Hepatocyte (in vitro differentiated cells): Measurements from ENCODE around the gene RASGRP4. TPM values are rescaled to one million over a fixed set of nuclear protein-coding genes. Genes with fewer than 3 reads are reported as not detected.
A peak's percentile ranks its signal among the peaks of the same experiment; 100 is the strongest.

Experiments used
- DNase-seq: peaks from one replicate; pipeline ENCODE4 v3.0.0-alpha.2; 2016; ENCODE audit warnings: low spot score
- H2AFZ ChIP-seq: fragments of 200-600 bp; sonication (generic); 2 replicates; pipeline ENCODE4 v1.6.0; 2016; ENCODE audit warnings: antibody characterized with exemption, mild to moderate bottlenecking
- H3K27ac ChIP-seq: fragments of 200-600 bp; sonication (generic); 2 replicates; pipeline ENCODE4 v1.5.1; 2016; ENCODE audit warnings: mild to moderate bottlenecking
- H3K27me3 ChIP-seq: fragments of 200-600 bp; sonication (generic); 2 replicates; pipeline ENCODE4 v1.6.1; 2016
- H3K36me3 ChIP-seq: fragments of 200-600 bp; sonication (generic); replicated peaks from 2 replicates; pipeline ENCODE4 v1.5.1; 2016; ENCODE audit warnings: low read depth; ENCODE audit not compliant: insufficient read depth
- H3K4me1 ChIP-seq: fragments of 200-600 bp; sonication (generic); 2 replicates; pipeline ENCODE4 v1.5.1; 2016; ENCODE audit warnings: mild to moderate bottlenecking, moderate library complexity; ENCODE audit not compliant: insufficient read depth
- H3K4me2 ChIP-seq: fragments of 200-600 bp; sonication (generic); 2 replicates; pipeline ENCODE4 v1.6.0; 2016
- H3K4me3 ChIP-seq: fragments of 200-600 bp; sonication (generic); 2 replicates; pipeline ENCODE4 v1.5.1; 2016; ENCODE audit warnings: mild to moderate bottlenecking
- H3K79me2 ChIP-seq: fragments of 200-600 bp; sonication (generic); 2 replicates; pipeline ENCODE4 v1.6.0; 2017; ENCODE audit warnings: mild to moderate bottlenecking
- H3K9me2 ChIP-seq: fragments of 200-600 bp; sonication (generic); replicated peaks from 2 replicates; pipeline ENCODE4 v1.6.0; 2017; ENCODE audit warnings: mild to moderate bottlenecking; ENCODE audit not compliant: insufficient read depth
- H3K9me3 ChIP-seq: fragments of 200-600 bp; sonication (generic); 2 replicates; pipeline ENCODE4 v1.5.1; 2016; ENCODE audit warnings: low read depth, mild to moderate bottlenecking
- H4K20me1 ChIP-seq: fragments of 200-600 bp; sonication (generic); 2 replicates; pipeline ENCODE4 v1.6.0; 2016; ENCODE audit warnings: mild to moderate bottlenecking; ENCODE audit not compliant: insufficient read depth, poor library complexity, severe bottlenecking
- EZH2 ChIP-seq: fragments of 200-600 bp; sonication (generic); IDR thresholded peaks from 2 replicates; pipeline ENCODE4 v1.6.1; 2016; ENCODE audit warnings: antibody characterized with exemption, mild to moderate bottlenecking, borderline replicate concordance
- EZH2phosphoT487 ChIP-seq: fragments of 200-600 bp; sonication (generic); IDR thresholded peaks from one replicate; pipeline ENCODE4 v1.6.1; 2018; ENCODE audit warnings: antibody characterized with exemption, mild to moderate bottlenecking, low read depth, moderate library complexity; ENCODE audit not compliant: unreplicated experiment, severe bottlenecking
- WGBS: methylation state at CpG from one replicate; pipeline ENCODE4 v1.1.6; 2016; ENCODE audit warnings: low lambda C conversion rate; ENCODE audit errors: missing lambda C conversion rate; 5-methylcytosine and 5-hydroxymethylcytosine counted together
- polyA plus RNA-seq: library from polyadenylated mRNA; unstranded; fragments of >200 nt; fragmentation: Nextera tagmentation; extraction: Ambion mirVana; gene quantifications from 2 replicates; pipeline ENCODE4 v1.2.1, GENCODE V29; 2016
- total RNA-seq: library from RNA; depleted of rRNA; stranded (reverse); fragments of >200 nt; gene quantifications from 2 replicates; pipeline ENCODE4 v1.2.3, GENCODE V29; 2014
- TF ChIP-seq, protein P1 (sequence below): fragments of 200-600 bp; sonication (generic); IDR thresholded peaks from 2 replicates; pipeline ENCODE4 v1.5.1; 2016; ENCODE audit warnings: antibody characterized with exemption, mild to moderate bottlenecking; ENCODE audit not compliant: poor library complexity

Gene RASGRP4
- total and polyA plus RNA-seq, 2 experiments from 2014 or later, result 0.07 TPM; not detected in 1

DNA sequence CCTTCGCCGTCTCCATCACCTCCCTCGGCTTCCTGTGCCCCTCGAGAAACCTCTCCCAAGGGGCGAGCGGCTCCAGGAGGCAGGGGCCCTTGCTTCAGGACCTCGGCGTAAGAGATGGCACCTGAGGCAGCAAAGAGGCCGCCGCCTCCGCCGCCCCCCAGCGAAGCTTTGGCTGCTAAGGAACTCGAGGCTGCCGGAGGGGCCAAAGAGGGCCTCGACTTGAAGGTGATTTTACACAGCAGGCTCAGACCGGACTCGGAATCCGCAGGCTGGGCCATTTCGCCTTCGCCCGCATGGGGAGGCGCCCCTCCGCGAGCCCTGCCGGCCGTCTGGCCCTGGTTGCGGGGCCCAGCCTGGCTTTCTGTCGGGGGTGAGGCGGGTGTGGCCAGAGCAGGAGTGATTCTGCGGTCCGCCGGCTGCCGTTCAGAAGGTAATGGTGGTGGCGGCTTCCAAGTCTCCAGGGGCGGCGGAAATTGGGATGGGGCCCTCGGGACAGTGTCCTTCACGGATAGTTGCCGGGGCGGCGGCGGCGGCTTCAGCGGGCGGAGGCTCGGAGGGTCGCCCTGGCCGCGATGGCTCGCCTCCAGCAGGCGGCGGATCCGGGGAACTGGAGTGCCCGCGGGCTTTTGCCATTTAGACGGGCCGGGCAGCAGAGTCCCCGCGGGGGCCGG lies 39.6 kb downstream of the RASGRP4 start:
- H3K79me2 ChIP-seq, result no peaks in the 10 kb centered on the region
- H3K27me3 ChIP-seq, result no peaks in the 10 kb centered on the region
- peak overlapping the region; percentile 94 for H3K4me2 ChIP-seq
- TF ChIP-seq EZH2phosphoT487 (no peak), EZH2 (no peak)
- TF ChIP-seq, protein P1, sequence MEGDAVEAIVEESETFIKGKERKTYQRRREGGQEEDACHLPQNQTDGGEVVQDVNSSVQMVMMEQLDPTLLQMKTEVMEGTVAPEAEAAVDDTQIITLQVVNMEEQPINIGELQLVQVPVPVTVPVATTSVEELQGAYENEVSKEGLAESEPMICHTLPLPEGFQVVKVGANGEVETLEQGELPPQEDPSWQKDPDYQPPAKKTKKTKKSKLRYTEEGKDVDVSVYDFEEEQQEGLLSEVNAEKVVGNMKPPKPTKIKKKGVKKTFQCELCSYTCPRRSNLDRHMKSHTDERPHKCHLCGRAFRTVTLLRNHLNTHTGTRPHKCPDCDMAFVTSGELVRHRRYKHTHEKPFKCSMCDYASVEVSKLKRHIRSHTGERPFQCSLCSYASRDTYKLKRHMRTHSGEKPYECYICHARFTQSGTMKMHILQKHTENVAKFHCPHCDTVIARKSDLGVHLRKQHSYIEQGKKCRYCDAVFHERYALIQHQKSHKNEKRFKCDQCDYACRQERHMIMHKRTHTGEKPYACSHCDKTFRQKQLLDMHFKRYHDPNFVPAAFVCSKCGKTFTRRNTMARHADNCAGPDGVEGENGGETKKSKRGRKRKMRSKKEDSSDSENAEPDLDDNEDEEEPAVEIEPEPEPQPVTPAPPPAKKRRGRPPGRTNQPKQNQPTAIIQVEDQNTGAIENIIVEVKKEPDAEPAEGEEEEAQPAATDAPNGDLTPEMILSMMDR, result no peak
- H4K20me1 ChIP-seq, result no peaks in the 10 kb centered on the region
- H3K9me3 ChIP-seq, result no peaks in the 10 kb centered on the region
- H3K36me3 ChIP-seq, result no peaks in the 10 kb centered on the region
- H3K4me3 ChIP-seq, result no peak overlapping the region
- 66% methylated on average over 50 of the region's 61 CpGs for WGBS
- H3K9me2 ChIP-seq, result no peaks in the 10 kb centered on the region
- DNase-seq, result peak; percentile 26
- no peak overlapping the region for H2AFZ ChIP-seq
- peaks cover 12% of the 10 kb centered on the region for H3K4me1 ChIP-seq
- H3K27ac ChIP-seq, result no peak overlapping the region

DNA sequence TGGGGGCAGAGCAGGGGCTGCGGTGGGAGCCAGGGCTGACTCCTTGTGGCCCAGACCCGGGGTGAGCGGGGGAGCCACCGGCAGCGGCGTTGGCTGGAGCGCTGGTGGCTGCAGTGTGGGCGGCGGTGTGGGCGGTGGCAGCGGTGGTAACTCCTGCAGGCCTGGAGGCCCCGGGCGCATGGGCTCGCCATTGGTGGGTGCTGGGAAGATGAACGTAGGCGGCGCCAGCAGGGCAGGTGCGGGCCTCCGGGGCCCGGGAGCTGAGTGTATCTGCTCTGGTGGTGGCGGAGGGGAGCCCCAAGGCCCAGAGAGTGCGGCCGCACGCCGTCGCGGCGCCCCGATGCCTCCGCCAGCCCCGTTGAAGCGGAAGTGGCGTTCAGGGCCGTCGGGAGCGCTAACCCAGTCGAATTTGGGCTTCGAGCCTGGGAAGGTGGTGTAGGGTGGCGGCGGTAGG lies 40.2 kb downstream of the RASGRP4 start:
- no peaks in the 10 kb centered on the region for H4K20me1 ChIP-seq
- peak overlapping the region; percentile 94 for H3K4me2 ChIP-seq
- H2AFZ ChIP-seq, result no peak overlapping the region
- 73% methylated on average over 37 of the region's 40 CpGs for WGBS
- TF ChIP-seq, protein P1, result no peak
- TF ChIP-seq EZH2, result no peak
- no peak for TF ChIP-seq EZH2phosphoT487
- H3K27ac ChIP-seq, result no peak overlapping the region
- no peaks in the 10 kb centered on the region for H3K9me3 ChIP-seq
- peaks cover 12% of the 10 kb centered on the region for H3K4me1 ChIP-seq
- DNase-seq, result no peak
- H3K79me2 ChIP-seq, result no peaks in the 10 kb centered on the region
- no peak overlapping the region for H3K4me3 ChIP-seq
- H3K27me3 ChIP-seq, result no peaks in the 10 kb centered on the region
- H3K9me2 ChIP-seq, result no peaks in the 10 kb centered on the region
- H3K36me3 ChIP-seq, result no peaks in the 10 kb centered on the region

DNA sequence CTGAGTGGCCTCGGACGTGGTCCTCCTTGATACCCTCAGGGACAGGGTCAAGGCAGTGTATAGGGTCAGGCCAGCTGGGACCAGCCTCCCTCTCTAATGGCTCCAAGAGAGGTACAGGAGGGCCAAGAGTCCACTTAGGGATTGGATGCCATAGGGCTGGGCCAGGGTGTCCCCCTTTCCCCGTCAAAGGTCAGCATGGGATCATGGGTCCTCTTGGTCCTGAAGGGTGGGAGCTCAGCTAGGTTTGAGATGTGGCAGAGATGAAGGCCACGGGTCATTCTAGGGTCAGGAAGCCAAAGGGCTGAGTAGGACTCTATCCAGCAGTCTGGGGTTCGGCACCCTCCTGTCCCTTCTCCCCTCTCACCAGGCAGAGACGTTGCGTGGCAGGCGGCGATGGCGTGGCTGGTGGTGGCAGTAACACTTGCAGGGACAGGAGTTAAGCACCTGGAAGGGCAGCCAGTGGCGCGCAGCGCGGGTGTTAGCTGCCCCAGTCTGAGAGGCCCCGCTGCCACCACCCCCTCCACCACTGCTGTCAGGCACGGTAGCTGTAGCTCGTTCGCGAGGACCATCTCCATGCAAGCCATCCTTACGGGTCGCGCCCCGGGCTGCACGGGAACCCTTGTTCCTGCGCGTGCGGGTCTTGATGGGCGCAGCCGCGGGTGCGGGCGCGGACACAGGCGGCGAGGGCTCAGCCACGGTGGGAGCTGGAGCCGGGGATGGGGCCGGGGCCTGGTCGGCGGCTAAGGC lies 40.8 kb downstream of the RASGRP4 start:
- no peaks in the 10 kb centered on the region for H3K27me3 ChIP-seq
- H3K4me1 ChIP-seq, result peaks cover 12% of the 10 kb centered on the region
- H3K4me3 ChIP-seq, result no peak overlapping the region
- DNase-seq, result no peak
- H3K9me2 ChIP-seq, result no peaks in the 10 kb centered on the region
- WGBS, result 90% methylated on average over 32 of the region's 40 CpGs
- H3K79me2 ChIP-seq, result no peaks in the 10 kb centered on the region
- H3K36me3 ChIP-seq, result no peaks in the 10 kb centered on the region
- no peak overlapping the region for H2AFZ ChIP-seq
- no peak overlapping the region for H3K4me2 ChIP-seq
- H4K20me1 ChIP-seq, result no peaks in the 10 kb centered on the region
- no peaks in the 10 kb centered on the region for H3K9me3 ChIP-seq
- TF ChIP-seq EZH2, result no peak
- TF ChIP-seq, protein P1, result no peak
- TF ChIP-seq EZH2phosphoT487, result no peak
- no peak overlapping the region for H3K27ac ChIP-seq
